HPDE6-E6E7 (cell line): ENCODE measurements around the gene MRPL17.

Experiments used
- DNase-seq: peaks from one replicate; pipeline ENCODE4 v3.0.0; 2011; ENCODE audit warnings: missing footprints; ENCODE audit errors: extremely low spot score

Gene MRPL17

DNA sequence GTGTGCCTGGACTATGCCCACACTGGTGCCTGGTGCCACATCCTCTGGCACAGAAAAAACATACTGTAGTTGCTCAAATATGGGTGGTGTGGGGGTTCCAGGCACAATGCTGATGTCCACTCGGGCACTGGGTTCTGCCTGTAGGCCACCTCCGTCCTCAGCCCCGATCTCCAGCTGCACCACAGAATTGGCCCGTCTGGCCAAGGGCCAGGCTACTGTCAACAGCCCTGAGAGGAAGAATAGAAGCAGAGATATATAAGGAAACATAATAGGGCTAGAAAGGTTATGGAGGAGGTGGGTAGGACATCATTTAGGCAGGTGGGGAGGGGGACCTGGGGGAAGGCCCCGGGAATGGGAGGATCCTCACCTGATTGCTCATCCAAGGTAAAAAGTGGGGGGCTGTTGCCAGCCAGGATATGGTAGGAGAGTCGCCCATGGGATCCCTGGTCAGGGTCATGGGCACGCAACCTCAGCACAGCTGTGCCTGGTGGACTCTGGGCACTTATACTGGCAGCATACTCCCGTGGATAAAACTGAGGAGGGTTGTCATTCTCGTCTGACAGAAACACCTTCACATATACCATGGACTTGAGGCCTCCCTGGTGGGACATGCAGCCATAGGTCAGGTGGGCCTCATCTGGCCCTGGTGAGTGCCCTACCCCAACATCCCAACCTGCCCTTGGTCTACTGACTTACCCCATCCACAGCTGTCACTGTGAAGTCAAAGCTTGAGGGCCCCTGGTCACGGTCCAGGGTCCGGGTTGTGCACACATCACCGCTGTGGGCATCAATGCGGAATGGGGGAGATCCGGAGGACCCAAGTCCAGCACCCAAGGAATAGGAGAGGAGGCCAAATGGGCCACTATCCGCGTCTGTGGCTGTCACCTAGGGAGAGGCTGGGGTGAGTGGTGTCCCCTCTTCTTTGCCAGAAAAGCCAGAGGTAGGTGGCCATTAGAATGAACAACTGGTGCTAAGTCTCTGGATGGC, 49.4 kb downstream of the MRPL17 start:
- no peak for DNase-seq

- DNase-seq: no peak
Observed at GRCh38 chr11:6632116-6633073, 50.7 kb downstream of the MRPL17 start.

GRCh38 chr11:6631361-6631890, 51.7 kb downstream of the MRPL17 start:
- no peak for DNase-seq

- DNase-seq: no peak
Observed at GRCh38 chr11:6630632-6631291, 52.4 kb downstream of the MRPL17 start.
